ENCODE measurements around the gene TMEM41B.
A peak's percentile ranks its signal among the peaks of the same experiment; 100 is the strongest.

DNA sequence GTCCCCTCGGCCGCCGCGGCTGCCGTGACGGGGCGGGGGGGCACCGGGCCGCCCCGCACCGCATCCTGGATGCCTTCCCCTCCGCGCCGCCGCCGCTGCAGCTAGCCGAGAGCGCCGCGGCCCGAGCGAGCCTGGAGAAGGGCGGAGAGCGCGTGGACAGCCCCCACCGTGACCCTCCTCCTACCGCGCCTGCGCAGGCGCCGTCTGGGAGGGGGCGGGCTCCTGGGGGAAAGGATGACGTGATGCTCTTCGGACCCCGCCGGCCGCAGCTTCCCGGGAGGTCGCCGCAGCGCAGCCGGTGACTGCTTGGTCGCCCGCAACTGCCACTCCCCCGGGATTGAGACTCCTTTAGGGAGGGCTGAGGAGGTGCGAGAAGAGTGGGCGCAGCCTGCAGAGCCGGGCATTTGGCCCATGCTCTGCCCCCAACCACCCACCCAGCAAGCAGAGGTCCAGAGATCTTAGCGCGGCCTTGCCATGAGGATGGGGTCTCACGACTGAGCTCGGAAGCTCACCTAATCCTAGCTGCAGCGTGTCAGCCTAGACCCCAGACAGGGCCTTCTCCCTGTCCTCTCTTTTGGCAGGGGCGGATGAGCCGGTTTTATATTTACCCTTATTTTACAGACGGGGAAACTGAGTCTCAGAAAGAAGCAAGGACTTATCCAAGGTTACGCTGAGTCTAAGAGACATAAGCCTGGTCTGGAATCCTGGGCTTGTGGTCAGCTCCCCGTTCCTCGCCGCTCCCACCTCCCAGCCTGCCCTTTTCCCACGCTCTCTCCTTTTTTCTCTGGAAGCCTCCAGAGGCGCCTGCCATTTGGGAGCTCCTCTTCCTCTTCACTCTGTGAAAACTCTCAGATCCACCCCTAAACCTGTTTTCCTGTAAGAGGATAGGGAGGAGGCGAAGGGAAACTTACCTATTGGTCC, 48.9 kb downstream of the TMEM41B start, which contains the start of gene DENND5A:
- TF ChIP-seq, protein P1, sequence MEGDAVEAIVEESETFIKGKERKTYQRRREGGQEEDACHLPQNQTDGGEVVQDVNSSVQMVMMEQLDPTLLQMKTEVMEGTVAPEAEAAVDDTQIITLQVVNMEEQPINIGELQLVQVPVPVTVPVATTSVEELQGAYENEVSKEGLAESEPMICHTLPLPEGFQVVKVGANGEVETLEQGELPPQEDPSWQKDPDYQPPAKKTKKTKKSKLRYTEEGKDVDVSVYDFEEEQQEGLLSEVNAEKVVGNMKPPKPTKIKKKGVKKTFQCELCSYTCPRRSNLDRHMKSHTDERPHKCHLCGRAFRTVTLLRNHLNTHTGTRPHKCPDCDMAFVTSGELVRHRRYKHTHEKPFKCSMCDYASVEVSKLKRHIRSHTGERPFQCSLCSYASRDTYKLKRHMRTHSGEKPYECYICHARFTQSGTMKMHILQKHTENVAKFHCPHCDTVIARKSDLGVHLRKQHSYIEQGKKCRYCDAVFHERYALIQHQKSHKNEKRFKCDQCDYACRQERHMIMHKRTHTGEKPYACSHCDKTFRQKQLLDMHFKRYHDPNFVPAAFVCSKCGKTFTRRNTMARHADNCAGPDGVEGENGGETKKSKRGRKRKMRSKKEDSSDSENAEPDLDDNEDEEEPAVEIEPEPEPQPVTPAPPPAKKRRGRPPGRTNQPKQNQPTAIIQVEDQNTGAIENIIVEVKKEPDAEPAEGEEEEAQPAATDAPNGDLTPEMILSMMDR (IDR thresholded peaks at IDR 0.05), result peak in 1 of 12 donors; percentile 18
- TF ChIP-seq POLR2A (IDR thresholded peaks at IDR 0.05), result peak in 1 of 2 donors; percentile 80

Data from heart left ventricle (tissue), 13 donors.